MM.1S (cell line): Measurements from ENCODE around the gene DCDC2C.

Source experiments
- CTCF ChIP-seq: fragments of 300-600 bp; sonication (generic); IDR thresholded peaks from 2 replicates; pipeline ENCODE4 v1.5.1; 2016; ENCODE audit warnings: antibody characterized with exemption, low read length, mixed read lengths
- EZH2 ChIP-seq: fragments of 300-600 bp; sonication (generic); optimal IDR thresholded peaks from 2 replicates; pipeline ENCODE3; 2017; ENCODE audit warnings: low read depth, mild to moderate bottlenecking, antibody characterized with exemption, low read length, mixed read lengths
- EZH2phosphoT487 ChIP-seq: fragments of 300-600 bp; sonication (generic); IDR thresholded peaks from 2 replicates; pipeline ENCODE4 v1.6.1; 2018; ENCODE audit warnings: antibody characterized with exemption, low read length

- TF ChIP-seq CTCF (no peak), EZH2 (no peak), EZH2phosphoT487 (no peak)
Measured at GRCh38 chr2:3784731-3785130, 81.4 kb downstream of the DCDC2C start.
